Measurements from ENCODE around the gene RORB.

GRCh38 chr9:74589576-74589975 lies 92.4 kb downstream of the RORB start:
- TF ChIP-seq, protein P1, sequence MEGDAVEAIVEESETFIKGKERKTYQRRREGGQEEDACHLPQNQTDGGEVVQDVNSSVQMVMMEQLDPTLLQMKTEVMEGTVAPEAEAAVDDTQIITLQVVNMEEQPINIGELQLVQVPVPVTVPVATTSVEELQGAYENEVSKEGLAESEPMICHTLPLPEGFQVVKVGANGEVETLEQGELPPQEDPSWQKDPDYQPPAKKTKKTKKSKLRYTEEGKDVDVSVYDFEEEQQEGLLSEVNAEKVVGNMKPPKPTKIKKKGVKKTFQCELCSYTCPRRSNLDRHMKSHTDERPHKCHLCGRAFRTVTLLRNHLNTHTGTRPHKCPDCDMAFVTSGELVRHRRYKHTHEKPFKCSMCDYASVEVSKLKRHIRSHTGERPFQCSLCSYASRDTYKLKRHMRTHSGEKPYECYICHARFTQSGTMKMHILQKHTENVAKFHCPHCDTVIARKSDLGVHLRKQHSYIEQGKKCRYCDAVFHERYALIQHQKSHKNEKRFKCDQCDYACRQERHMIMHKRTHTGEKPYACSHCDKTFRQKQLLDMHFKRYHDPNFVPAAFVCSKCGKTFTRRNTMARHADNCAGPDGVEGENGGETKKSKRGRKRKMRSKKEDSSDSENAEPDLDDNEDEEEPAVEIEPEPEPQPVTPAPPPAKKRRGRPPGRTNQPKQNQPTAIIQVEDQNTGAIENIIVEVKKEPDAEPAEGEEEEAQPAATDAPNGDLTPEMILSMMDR (IDR thresholded peaks at IDR 0.05): no peak
- TF ChIP-seq POLR2AphosphoS5 (IDR thresholded peaks at IDR 0.05) (no peak), EP300 (IDR thresholded peaks at IDR 0.05) (no peak), POLR2A (IDR thresholded peaks at IDR 0.05) (no peak)

All from gastroesophageal sphincter (tissue), 3 donors.